GM23248 (cell line): ENCODE measurements around the gene CCDC85B.

Source experiments
- EZH2 ChIP-seq: fragments of 200-600 bp; sonication (generic); IDR thresholded peaks from 2 replicates; pipeline ENCODE4 v1.6.1; 2018; ENCODE audit warnings: antibody characterized with exemption, mild to moderate bottlenecking; ENCODE audit not compliant: insufficient read depth, poor library complexity, severe bottlenecking
- EZH2phosphoT487 ChIP-seq: fragments of 200-600 bp; sonication (generic); IDR thresholded peaks from 2 replicates; pipeline ENCODE4 v1.6.1; 2018; ENCODE audit warnings: antibody characterized with exemption, moderate library complexity, mild to moderate bottlenecking, low read depth; ENCODE audit not compliant: insufficient read depth

DNA sequence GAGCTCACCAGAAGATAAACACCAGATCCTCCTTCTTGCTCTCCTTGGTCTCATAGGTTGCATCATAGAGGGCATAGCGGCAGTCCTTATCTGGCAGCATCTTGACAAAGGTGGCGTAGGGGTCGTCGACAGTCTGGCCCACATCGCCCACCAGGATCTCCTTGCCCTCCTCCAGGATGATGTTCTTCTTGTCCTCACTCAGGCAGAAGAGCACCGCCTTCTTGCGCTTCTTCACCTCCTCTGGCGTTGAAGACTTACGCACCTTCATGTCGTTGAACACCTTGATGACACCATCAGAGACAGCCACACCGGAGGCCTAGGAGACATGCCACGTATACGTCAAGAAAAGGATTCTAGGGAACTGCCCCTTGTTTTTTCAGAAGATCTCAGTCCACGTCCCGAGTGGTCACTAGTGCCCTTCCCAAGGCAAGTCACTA, 34.5 kb upstream of the CCDC85B start:
- TF ChIP-seq EZH2 (no peak), EZH2phosphoT487 (no peak)
